Activated CD8-positive, alpha-beta memory T cell treated with anti-CD3 and anti-CD28 coated beads, Interleukin-2, amount 50 U/mL, for 1 hour (primary cell): Measurements from ENCODE around the gene ALPI.
A peak's percentile ranks its signal among the peaks of the same experiment; 100 is the strongest.

Experiments used
- DNase-seq: peaks from one replicate; pipeline ENCODE4 v3.0.0-alpha.2; 2020; ENCODE audit errors: extremely low read depth

Gene ALPI

GRCh38 chr2:232497348-232497747 is 41.4 kb downstream of the ALPI start:
- DNase-seq = no peak

- no peak for DNase-seq
Observed at GRCh38 chr2:232498452-232498851, 42.5 kb downstream of the ALPI start.

GRCh38 chr2:232501331-232501771 is 45.4 kb downstream of the ALPI start:
- DNase-seq = no peak

GRCh38 chr2:232501794-232502390 is 45.9 kb downstream of the ALPI start:
- DNase-seq = no peak

GRCh38 chr2:232502511-232502910 is 46.6 kb downstream of the ALPI start:
- peak; percentile 9 for DNase-seq

GRCh38 chr2:232502911-232503808 is 47.2 kb downstream of the ALPI start:
- peak; percentile 47 for DNase-seq

GRCh38 chr2:232503809-232504323 is 47.9 kb downstream of the ALPI start:
- no peak for DNase-seq

- DNase-seq = no peak
Observed at GRCh38 chr2:232504438-232504837, 48.5 kb downstream of the ALPI start.

- no peak for DNase-seq
Observed at GRCh38 chr2:232505856-232506255, 49.9 kb downstream of the ALPI start.

GRCh38 chr2:232506709-232507108 is 50.8 kb downstream of the ALPI start:
- DNase-seq = no peak

GRCh38 chr2:232508251-232508650 is 52.3 kb downstream of the ALPI start:
- DNase-seq = no peak
